Tibial artery (tissue), 4 donors: ENCODE results near the gene ERAL1.

Source experiments
- DNase-seq, 2 donors: peaks; one replicate each; pipeline ENCODE4 v3.0.0-alpha.2; 2019
- H3K27ac ChIP-seq, 2 donors: fragments of 200-600 bp; sonication (generic) in 1 of 2; 1 replicate in 1 of 2; 2 replicates in 1 of 2; pipeline ENCODE4 v1.5.1; 2018 to 2019; ENCODE audit warnings: mild to moderate bottlenecking in 1 of 2
- H3K27me3 ChIP-seq, 2 donors: fragments of 200-600 bp; sonication (generic) in 1 of 2; one replicate each; pipeline versions ENCODE4 v1.5.1 to v1.6.0; 2016 to 2019
- H3K36me3 ChIP-seq, 3 donors: fragments of 200-600 bp; sonication (generic) in 2 of 3; one replicate each; pipeline ENCODE4 v1.5.1; 2016 to 2019; ENCODE audit warnings: mild to moderate bottlenecking in 2 of 3
- H3K4me1 ChIP-seq, 4 donors: fragments of 200-600 bp; sonication (generic) in 2 of 4; 1 replicate in 3 of 4; 2 replicates in 1 of 4; pipeline ENCODE4 v1.5.1; 2016 to 2019
- H3K4me3 ChIP-seq, 2 donors: fragments of 200-600 bp; sonication (generic) in 1 of 2; 1 replicate in 1 of 2; 2 replicates in 1 of 2; pipeline ENCODE4 v1.5.1; 2018 to 2019; ENCODE audit warnings: mild to moderate bottlenecking in 2 of 2
- H3K9me3 ChIP-seq, 3 donors: fragments of 200-600 bp; sonication (generic) in 1 of 3; one replicate each; pipeline ENCODE4 v1.5.1; 2016 to 2019
- CTCF ChIP-seq, 2 experiments: fragments of 200-600 bp in 1 of 2; fragments of 450-650 bp in 1 of 2; IDR thresholded peaks; one replicate each; pipeline ENCODE4 v1.5.1; 2017 to 2019; ENCODE audit warnings: antibody characterized with exemption in 2 of 2, mild to moderate bottlenecking in 1 of 2, moderate library complexity in 1 of 2
- intact Hi-C: fragments of 100-400 bp; cut with DNase I; formaldehyde crosslinking; loops from one replicate; pipeline ENCODE4 v1.15.0; 2023; ENCODE audit warnings: low total_unique reads

The ERAL1 gene

GRCh38 chr17:28862561-28862960 lies 7.7 kb downstream of the ERAL1 start:
- intact Hi-C loops, result no loop called here
- peaks cover 27 to 54% (median 38%) of the 10 kb centered on the region in 3 donors for H3K36me3 ChIP-seq
- no peaks in the 10 kb centered on the region for H3K27me3 ChIP-seq
- TF ChIP-seq CTCF (IDR thresholded peaks at IDR 0.05), result no peak
- H3K27ac ChIP-seq, result no peak overlapping the region
- no peaks in the 10 kb centered on the region for H3K9me3 ChIP-seq
- no peaks in the 10 kb centered on the region for H3K4me1 ChIP-seq
- DNase-seq, result no peak
- H3K4me3 ChIP-seq, result no peak overlapping the region

- no peak for TF ChIP-seq CTCF (IDR thresholded peaks at IDR 0.05)
- H3K4me1 ChIP-seq, result no peaks in the 10 kb centered on the region
- H3K9me3 ChIP-seq, result no peaks in the 10 kb centered on the region
- peaks cover 14 to 40% (median 24%) of the 10 kb centered on the region in 3 donors for H3K36me3 ChIP-seq
- no peak overlapping the region for H3K4me3 ChIP-seq
- intact Hi-C loops, result no loop called here
- no peak overlapping the region for H3K27ac ChIP-seq
- H3K27me3 ChIP-seq, result no peaks in the 10 kb centered on the region
- DNase-seq, result no peak
Observed at GRCh38 chr17:28863953-28864352, 9.1 kb downstream of the ERAL1 start.

- Histone ChIP-seq H3K27me3 (no peaks in the 10 kb centered on the region), H3K36me3 (peaks cover 3 to 27% (median 13%) of the 10 kb centered on the region in 3 donors), H3K4me1 (no peaks in the 10 kb centered on the region), H3K9me3 (no peaks in the 10 kb centered on the region), H3K4me3 (no peak overlapping the region), H3K27ac (no peak overlapping the region)
- intact Hi-C loops, result no loop called here
- no peak for DNase-seq
- no peak for TF ChIP-seq CTCF (IDR thresholded peaks at IDR 0.05)
Observed at GRCh38 chr17:28864991-28865849, 10.4 kb downstream of the ERAL1 start.

- Histone ChIP-seq H3K9me3 (no peaks in the 10 kb centered on the region), H3K27me3 (no peaks in the 10 kb centered on the region), H3K27ac (no peak overlapping the region), H3K4me3 (no peak overlapping the region), H3K36me3 (peaks cover 0 to 18% (median 5%) of the 10 kb centered on the region in 3 donors), H3K4me1 (no peaks in the 10 kb centered on the region)
- TF ChIP-seq CTCF (IDR thresholded peaks at IDR 0.05), result no peak
- DNase-seq, result no peak
- intact Hi-C loops, result no loop called here
Observed at GRCh38 chr17:28865946-28866752, 11.3 kb downstream of the ERAL1 start.

GRCh38 chr17:28867276-28867675 lies 12.5 kb downstream of the ERAL1 start:
- no peak for TF ChIP-seq CTCF (IDR thresholded peaks at IDR 0.05)
- intact Hi-C loops, result no loop called here

More at GRCh38 chr17:28867276-28867675, 12.5 kb downstream of the ERAL1 start:
- no peak for DNase-seq
- Histone ChIP-seq H3K9me3 (no peaks in the 10 kb centered on the region), H3K27me3 (no peaks in the 10 kb centered on the region), H3K36me3 (peaks cover 0 to 7% (median 0%) of the 10 kb centered on the region in 3 donors), H3K27ac (no peak overlapping the region), H3K4me1 (no peaks in the 10 kb centered on the region), H3K4me3 (no peak overlapping the region)
